Retina (tissue), 1 donor: ENCODE data around the gene ERC2.

Experiments
- DNase-seq: peaks from one replicate; pipeline ENCODE4 v3.0.0-alpha.2; 2016

The ERC2 gene

GRCh38 chr3:55965776-55966175, 502.5 kb downstream of the ERC2 start:
- DNase-seq = no peak

- DNase-seq = no peak
Observed at GRCh38 chr3:55964491-55964985, 503.7 kb downstream of the ERC2 start.

GRCh38 chr3:55963601-55964000, 504.7 kb downstream of the ERC2 start:
- no peak for DNase-seq

- no peak for DNase-seq
Observed at GRCh38 chr3:55959471-55960080, 508.7 kb downstream of the ERC2 start.

GRCh38 chr3:55958605-55959004, 509.7 kb downstream of the ERC2 start:
- no peak for DNase-seq

GRCh38 chr3:55955891-55956477, 512.3 kb downstream of the ERC2 start:
- DNase-seq = no peak

- DNase-seq = no peak
Observed at GRCh38 chr3:55951388-55951787, 516.9 kb downstream of the ERC2 start.

GRCh38 chr3:55947406-55947805, 520.9 kb downstream of the ERC2 start:
- no peak for DNase-seq

GRCh38 chr3:55946574-55947160, 521.6 kb downstream of the ERC2 start:
- DNase-seq = no peak

- no peak for DNase-seq
Observed at GRCh38 chr3:55942868-55943267, 525.4 kb downstream of the ERC2 start.

- no peak for DNase-seq
Observed at GRCh38 chr3:55939287-55939686, 529.0 kb downstream of the ERC2 start.

GRCh38 chr3:55937301-55937700, 531.0 kb downstream of the ERC2 start:
- DNase-seq = no peak

- DNase-seq = no peak
Observed at GRCh38 chr3:55936549-55937052, 531.7 kb downstream of the ERC2 start.

- no peak for DNase-seq
Observed at GRCh38 chr3:55935241-55935640, 533.0 kb downstream of the ERC2 start.

- no peak for DNase-seq
Observed at GRCh38 chr3:55934771-55935170, 533.5 kb downstream of the ERC2 start.

- no peak for DNase-seq
Observed at GRCh38 chr3:55929154-55929869, 539.0 kb downstream of the ERC2 start.

- DNase-seq = no peak
Observed at GRCh38 chr3:55923626-55924025, 544.6 kb downstream of the ERC2 start.

- no peak for DNase-seq
Observed at GRCh38 chr3:55923207-55923606, 545.1 kb downstream of the ERC2 start.

GRCh38 chr3:55912880-55913279, 555.4 kb downstream of the ERC2 start:
- DNase-seq = no peak

GRCh38 chr3:55911266-55911665, 557.0 kb downstream of the ERC2 start:
- DNase-seq = no peak

- DNase-seq = no peak
Observed at GRCh38 chr3:55910543-55910942, 557.7 kb downstream of the ERC2 start.

- no peak for DNase-seq
Observed at GRCh38 chr3:55909373-55909772, 558.9 kb downstream of the ERC2 start.

GRCh38 chr3:55907616-55908015, 560.7 kb downstream of the ERC2 start:
- DNase-seq = no peak

- no peak for DNase-seq
Observed at GRCh38 chr3:55906896-55907295, 561.4 kb downstream of the ERC2 start.
